Esophagus squamous epithelium (tissue), 4 donors: ENCODE measurements around the gene CYTH3.

ENCODE experiments used
- POLR2A ChIP-seq, 4 donors: fragments of 450-650 bp; IDR thresholded peaks; one replicate each; pipeline ENCODE4 v1.6.1; 2017; ENCODE audit warnings: antibody characterized with exemption in 4 of 4, mild to moderate bottlenecking in 4 of 4, moderate library complexity in 3 of 4
- TF ChIP-seq, protein P1 (sequence below), 6 experiments: fragments of 450-650 bp in 4 of 6; fragments of 200-600 bp in 2 of 6; sonication (generic) in 2 of 6; IDR thresholded peaks; one replicate each; pipeline ENCODE4 v1.5.1; 2016 to 2019; ENCODE audit warnings: antibody characterized with exemption in 6 of 6, mild to moderate bottlenecking in 4 of 6, moderate library complexity in 4 of 6

DNA sequence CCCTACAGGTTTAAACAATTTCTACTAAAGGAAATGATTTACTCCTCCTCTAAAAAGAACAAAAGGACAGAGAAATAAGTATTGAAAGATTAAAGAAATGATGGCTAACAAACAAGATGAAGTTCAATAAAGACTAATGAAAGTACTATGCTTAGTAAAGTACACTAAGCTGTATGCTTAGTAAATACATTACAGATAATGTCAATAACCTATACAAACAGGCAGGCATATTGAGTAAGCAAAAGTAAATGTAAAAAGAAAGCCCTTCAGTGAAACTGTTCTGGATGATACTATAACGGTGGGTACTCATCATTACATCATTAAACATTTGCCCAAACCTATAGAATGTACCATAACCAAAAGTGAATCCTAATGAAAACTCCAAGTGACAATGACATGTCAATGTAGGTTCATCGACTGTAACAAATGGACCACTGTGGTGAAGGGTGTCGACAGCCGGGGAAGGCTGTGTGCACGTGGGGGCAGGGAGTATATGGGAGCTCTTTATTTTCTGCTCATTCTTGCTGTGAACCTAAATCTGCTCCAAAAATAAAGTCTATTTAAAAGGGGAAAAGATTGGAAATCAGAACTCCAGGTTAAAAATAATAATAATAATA is 34.0 kb downstream of the CYTH3 start:
- TF ChIP-seq, protein P1, sequence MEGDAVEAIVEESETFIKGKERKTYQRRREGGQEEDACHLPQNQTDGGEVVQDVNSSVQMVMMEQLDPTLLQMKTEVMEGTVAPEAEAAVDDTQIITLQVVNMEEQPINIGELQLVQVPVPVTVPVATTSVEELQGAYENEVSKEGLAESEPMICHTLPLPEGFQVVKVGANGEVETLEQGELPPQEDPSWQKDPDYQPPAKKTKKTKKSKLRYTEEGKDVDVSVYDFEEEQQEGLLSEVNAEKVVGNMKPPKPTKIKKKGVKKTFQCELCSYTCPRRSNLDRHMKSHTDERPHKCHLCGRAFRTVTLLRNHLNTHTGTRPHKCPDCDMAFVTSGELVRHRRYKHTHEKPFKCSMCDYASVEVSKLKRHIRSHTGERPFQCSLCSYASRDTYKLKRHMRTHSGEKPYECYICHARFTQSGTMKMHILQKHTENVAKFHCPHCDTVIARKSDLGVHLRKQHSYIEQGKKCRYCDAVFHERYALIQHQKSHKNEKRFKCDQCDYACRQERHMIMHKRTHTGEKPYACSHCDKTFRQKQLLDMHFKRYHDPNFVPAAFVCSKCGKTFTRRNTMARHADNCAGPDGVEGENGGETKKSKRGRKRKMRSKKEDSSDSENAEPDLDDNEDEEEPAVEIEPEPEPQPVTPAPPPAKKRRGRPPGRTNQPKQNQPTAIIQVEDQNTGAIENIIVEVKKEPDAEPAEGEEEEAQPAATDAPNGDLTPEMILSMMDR (IDR thresholded peaks at IDR 0.05) = no peak
- no peak for TF ChIP-seq POLR2A (IDR thresholded peaks at IDR 0.05)
